HG03439 (cell line): ENCODE measurements around the gene MMP15.
"Not testable (repeated sequence)": the region's sequence is repeated elsewhere in the genome, so short reads cannot be mapped to it uniquely, and the experiment has no call there.

Source experiments
- ATAC-seq: cut with Tn5 transposase; IDR thresholded peaks from one replicate; pipeline ENCODE4 v1.9.1; 2021; ENCODE audit warnings: mild to moderate bottlenecking, moderate library complexity; ENCODE audit not compliant: unreplicated experiment

MMP15 gene

GRCh38 chr16:57996406-57997175 is 29.0 kb upstream of the MMP15 start:
- no peak for ATAC-seq

GRCh38 chr16:57997176-57997527 is 28.4 kb upstream of the MMP15 start:
- no peak for ATAC-seq

- no peak for ATAC-seq
Measured at GRCh38 chr16:57997528-57998265, 27.9 kb upstream of the MMP15 start.

GRCh38 chr16:57998486-57998885 is 27.1 kb upstream of the MMP15 start:
- ATAC-seq = no peak

- ATAC-seq = no peak
Measured at GRCh38 chr16:57998992-57999365, 26.6 kb upstream of the MMP15 start.

GRCh38 chr16:57999366-57999970 is 26.1 kb upstream of the MMP15 start:
- ATAC-seq = no peak

- peak; percentile 22 for ATAC-seq
Measured at GRCh38 chr16:57999971-58000705, 25.4 kb upstream of the MMP15 start, which contains the start of gene ZNF319. Gene ZNF319 (minus strand): TSS chr16:58000672. CDS start chr16:57998265, 2,407 bp downstream.

- peak; percentile 73 for ATAC-seq
Measured at GRCh38 chr16:58000706-58001676, 24.6 kb upstream of the MMP15 start, which contains the start of gene USB1. Gene USB1 (plus strand): TSS chr16:58001407. CDS start chr16:58001484, 77 bp downstream.

GRCh38 chr16:58001781-58002415 is 23.7 kb upstream of the MMP15 start:
- ATAC-seq = no peak

- no peak for ATAC-seq
Measured at GRCh38 chr16:58002416-58002800, 23.1 kb upstream of the MMP15 start.

GRCh38 chr16:58002936-58003335 is 22.6 kb upstream of the MMP15 start:
- no peak for ATAC-seq

GRCh38 chr16:58004736-58005135 is 20.8 kb upstream of the MMP15 start:
- ATAC-seq = not testable (repeated sequence)

- no peak for ATAC-seq
Measured at GRCh38 chr16:58009856-58010416, 15.6 kb upstream of the MMP15 start.

GRCh38 chr16:58010886-58011285 is 14.7 kb upstream of the MMP15 start:
- no peak for ATAC-seq

GRCh38 chr16:58011652-58012051 is 13.9 kb upstream of the MMP15 start:
- ATAC-seq = no peak

GRCh38 chr16:58012481-58012880 is 13.1 kb upstream of the MMP15 start:
- ATAC-seq = no peak

- ATAC-seq = no peak
Measured at GRCh38 chr16:58013201-58013956, 12.2 kb upstream of the MMP15 start.

- no peak for ATAC-seq
Measured at GRCh38 chr16:58016840-58017446, 8.6 kb upstream of the MMP15 start.
